Limb (tissue), 2 donors: ENCODE results near the gene PDHX.

Experiments used
- DNase-seq, 2 donors: peaks; one replicate each; pipeline ENCODE4 v3.0.0-alpha.2; 2016; ENCODE audit errors: extremely low spot score in 2 of 2

PDHX gene

GRCh38 chr11:35043936-35044335, 127.5 kb downstream of the PDHX start:
- DNase-seq = no peak

- no peak for DNase-seq
Measured at GRCh38 chr11:35045236-35045820, 128.9 kb downstream of the PDHX start.
